Activated CD4-positive, alpha-beta T cell treated with anti-CD3 and anti-CD28 coated beads for 24 hours (primary cell): Measurements from ENCODE around the gene SLC35A1.

Source experiments
- DNase-seq, 2 donors: peaks; one replicate each; pipeline ENCODE4 v3.0.0-alpha.2; 2020; ENCODE audit warnings: low read depth in 2 of 2

Gene SLC35A1

DNA sequence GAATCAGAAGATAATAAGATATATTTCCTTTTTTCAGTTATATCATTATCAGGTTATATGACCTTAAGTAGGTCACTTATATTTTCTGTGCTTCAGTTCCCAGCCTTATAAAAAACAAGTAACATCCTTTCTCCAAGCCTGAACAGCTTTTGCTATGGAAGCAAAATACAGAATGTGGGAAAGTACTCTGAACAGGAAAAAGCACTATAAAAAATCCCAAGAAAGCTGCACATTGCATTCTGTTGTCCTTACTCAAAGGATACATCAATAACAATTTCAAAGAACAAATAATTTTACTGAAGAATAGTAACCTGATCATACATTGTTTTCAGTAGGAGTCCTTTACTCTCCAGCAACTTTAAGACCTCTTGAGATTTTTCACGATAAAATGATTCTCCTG is 56.4 kb downstream of the SLC35A1 start:
- no peak for DNase-seq

DNA sequence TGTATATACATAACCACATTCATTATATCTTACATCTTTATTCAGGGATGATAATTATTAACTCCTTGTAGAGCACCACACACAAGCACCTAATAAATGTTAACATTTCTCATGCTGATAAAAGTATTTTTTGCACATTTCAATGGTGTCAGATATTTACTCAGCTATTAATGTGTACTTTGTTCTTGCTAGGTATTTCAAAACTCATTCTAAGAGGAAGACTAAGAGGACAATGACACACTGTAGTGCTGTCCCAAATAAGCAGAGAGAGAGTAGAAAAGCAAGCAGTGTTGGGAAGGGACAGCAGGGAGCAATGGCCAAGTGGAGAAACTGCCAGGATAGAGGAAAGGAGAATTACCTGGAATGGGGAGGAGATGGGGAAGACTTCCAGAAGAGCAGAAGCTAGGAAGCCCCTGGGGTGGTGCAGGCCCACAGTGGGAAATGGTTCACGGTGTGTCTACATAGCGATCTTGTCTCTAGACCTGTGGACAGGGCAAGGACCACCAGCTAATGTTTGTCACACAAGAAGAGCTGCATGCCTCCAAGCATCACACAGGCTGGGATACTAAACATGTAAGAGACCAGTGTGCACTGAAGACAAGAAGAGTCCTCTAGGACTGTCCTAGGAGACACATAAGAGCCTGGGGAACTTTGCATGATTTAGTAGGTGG is 61.7 kb downstream of the SLC35A1 start:
- DNase-seq = no peak

DNA sequence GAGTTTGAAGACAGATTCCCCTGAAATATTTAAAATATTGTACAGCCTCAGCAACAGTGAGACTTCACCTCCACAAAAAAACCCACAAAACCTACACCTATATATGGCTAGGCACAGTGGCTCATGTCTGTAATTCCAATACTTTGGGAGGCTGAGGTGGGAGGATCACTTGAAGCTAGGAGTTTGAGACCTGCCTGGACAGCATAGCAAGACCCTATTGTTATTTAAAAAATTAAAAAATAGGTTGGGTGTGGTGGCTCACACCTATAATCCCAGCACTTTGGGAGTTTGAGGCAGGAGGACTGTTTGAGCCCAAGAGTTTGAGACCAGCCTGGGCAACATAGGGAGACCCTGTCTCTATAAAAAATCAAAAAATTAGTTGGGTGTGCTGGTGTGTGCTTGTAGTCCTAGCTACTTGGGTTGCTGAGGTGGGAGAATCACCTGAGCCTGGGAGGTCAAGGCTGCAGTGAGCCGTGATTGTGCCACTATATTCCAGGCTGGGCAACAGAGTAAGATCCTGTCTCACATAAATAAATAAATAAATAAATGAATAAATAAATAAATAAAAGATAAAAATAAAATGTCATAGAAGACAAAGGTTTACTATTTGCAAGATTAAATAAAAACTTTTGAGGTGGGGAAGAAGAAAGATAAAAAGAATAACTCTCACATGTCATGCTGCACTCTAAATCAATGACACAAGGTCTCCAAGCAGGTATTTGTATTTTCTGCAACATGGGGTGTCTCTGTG is 65.9 kb downstream of the SLC35A1 start:
- DNase-seq = no peak

DNA sequence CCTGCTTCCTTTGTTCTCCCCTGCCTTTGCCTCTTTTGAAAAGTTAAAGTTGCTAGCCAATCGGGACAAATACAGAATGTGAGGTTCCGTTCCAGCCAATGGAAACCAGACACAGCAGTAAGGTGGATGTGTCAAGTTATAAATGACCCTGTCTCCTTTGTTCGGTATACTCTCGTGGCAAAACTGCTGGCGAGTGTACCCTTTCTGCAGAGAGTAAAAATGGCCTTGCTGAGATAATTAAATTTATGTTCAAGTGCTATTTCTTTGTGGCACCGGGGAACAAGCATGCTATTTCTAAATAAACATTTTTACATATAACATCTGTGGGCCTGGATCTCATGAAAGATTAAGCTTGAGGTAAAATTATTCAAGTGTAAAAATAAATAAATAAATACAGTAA is 66.8 kb downstream of the SLC35A1 start:
- no peak for DNase-seq

DNA sequence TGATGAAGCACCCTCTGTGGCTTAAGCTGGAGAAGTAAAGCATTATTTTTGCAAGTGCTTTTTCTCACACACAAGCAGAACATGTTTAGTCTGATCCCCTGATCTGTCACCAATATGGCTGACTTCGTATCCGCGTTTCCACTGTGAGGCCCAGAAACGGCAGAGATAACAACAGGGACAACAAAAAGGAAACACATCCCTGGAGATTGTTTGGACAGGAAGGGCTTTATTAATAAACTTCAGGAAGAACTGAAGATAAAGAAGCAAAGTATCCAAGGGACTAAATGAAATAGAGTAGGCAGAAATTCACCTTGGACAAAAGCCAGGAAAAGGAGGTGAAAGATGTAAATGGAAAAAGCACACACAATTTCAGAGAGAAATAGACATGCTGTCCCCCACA is 67.8 kb downstream of the SLC35A1 start:
- DNase-seq = no peak

DNA sequence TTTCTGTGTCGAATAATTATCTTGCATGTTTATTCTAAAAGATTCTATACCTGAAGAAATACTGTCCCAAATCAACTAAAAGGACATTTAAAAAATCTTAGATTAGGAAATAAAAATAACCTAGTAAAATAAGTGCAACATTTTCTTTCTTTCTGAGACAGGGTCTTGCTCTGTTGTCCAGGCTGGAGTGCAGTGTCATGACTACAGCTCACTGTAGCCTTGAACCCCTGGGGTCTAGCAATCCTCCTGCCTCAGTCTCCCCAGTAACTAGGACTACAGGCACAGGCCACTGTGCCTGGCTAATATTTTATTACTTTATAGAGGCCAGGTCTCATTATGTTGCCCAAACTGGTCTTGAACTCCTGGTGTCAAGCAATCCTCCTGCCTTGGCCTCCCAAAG is 68.3 kb downstream of the SLC35A1 start:
- DNase-seq = no peak

DNA sequence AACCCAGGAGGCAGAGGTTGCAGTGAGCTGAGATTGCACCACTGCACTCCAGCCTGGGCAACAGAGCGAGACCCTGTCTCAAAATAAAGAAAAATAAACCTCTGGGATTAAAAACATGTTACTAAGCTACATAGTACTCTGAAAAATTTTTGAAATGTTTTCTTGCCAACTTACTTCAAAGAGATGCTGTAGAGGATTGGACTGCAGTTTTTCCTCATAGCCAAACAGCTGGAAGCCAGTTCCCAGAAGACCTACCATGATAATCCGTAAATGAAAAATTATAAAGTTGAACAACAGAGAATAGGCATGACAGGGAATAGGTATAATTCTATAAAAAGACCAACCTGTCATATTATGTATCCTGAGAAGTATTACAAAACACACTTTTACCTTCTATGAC is 69.0 kb downstream of the SLC35A1 start:
- no peak for DNase-seq

DNA sequence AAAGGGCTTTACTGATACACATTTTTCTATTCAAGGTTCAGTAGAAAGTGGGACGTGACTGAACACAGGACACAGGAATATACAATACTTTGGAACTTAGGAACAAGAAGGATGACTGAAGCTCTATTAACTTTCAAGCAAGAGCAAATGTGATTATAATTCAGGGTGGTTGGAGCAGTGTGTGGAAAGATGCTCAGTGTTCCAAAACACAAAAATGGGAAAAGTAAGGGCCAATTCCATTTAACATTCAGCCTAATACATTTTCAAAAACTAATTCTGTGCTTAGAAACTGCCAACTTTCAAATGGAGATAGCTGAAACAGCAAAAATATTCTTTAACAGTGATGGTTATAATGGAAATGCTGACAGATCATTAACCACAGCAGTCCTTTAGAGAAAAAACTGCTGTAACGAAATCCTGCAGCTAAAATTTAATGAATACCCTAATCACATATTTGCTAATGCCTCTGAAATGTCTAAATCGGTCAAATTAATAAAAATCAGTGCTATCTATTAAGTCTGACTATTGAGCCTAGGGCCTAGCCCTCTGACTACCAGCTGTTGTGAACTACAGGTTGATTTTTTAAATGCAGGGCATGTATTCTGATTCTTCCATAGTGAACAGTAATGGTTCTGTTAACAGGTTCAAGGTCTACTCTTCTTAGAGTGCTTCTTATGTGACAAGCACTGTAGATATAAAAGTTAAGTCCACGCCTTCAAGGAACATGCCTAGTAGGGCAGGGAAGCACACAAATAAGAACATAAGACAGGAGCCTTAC is 71.1 kb downstream of the SLC35A1 start:
- no peak for DNase-seq

DNA sequence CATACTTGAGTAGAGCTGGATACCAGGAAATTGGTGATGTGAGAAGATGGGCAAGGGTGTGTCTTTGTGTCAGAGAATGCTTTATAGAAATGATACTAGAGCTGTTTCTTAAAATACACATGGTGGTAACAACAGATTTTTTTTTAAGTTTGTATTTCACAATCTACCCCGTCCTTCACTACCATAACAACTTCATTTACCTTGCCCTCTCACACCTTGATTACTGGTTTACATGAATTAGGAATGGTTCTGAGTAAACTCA is 71.6 kb downstream of the SLC35A1 start:
- no peak for DNase-seq

DNA sequence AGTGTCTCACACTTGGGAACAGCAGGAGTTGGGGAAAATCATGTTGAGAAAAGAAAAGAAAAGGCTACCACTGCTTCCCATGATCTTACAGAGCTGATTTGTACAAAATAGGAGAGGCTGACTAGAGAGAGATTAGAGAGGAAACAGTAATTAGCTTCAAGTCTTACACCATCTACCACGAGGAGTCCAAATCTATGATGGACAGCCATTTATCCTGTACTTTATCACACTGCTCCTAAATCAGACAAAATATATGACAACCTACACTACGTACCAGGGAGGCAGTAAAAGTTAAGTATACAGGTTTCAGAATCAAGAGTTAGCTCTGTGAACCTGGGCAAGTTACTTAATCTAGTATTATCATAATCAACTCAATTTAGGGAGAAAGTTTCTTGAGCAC is 79.0 kb downstream of the SLC35A1 start:
- DNase-seq = no peak

DNA sequence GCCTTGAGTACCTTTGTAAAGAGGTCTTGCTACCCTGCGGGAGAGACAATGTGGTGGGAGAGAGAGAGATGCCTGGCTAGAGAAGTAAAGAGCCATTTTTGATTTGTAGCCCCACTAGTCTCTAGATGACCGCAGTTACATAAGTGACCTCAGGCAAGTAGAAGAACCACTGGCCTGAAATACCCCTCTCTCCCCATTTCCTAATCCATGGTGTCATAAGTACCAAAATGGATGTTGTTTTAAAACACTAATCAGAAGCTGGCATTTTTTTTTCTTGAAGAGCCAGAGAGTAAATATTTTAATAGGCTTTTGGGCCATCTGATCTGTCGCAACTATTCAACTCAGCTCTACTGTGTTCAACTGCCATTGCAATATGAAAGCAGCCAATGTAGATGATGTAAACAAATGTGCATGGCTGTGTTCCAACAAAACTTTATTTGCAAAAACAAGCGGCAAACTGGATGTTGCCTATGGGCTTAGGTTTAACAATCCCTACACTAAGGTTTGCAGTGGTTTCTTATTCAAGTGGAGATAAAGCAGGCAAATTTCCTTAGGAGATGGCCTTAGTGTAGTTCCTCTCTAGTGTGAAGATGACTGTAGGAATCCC is 80.5 kb downstream of the SLC35A1 start:
- no peak for DNase-seq

DNA sequence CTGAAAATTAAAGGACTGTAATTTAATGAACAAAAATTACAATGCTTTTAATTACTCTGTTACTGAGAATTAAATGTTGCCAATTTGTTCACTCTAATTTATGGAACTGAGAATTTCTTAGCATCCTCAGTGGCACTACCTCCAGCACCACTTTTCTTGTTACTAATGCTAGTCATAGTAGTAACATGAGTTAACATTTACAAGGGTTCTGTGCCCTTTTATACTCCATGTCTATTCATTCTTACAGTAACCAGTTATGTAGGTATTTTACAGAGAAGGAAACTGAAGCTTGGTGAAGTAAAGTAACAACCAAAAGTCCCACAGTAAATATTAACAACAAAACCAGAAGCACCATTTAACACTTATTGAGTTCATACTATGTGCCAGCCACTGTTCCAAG is 82.7 kb downstream of the SLC35A1 start:
- no peak for DNase-seq

DNA sequence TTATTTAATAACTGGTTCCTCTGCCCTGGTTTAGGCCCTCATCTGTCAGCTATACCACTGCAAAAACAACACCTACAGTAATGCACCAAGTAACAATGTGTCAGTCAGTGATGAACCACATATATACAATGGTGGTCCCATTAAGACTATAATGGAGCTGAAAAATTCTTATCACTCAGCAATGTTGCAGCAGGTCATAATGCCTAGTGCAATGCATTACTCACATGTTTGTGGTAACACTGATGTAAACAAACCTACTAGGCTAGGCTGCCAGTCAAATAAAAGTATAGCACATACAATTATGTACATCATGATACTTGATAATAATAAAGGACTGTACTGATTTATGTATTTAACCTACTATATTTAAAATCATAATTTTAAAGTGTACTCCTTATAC is 85.7 kb downstream of the SLC35A1 start:
- no peak for DNase-seq

DNA sequence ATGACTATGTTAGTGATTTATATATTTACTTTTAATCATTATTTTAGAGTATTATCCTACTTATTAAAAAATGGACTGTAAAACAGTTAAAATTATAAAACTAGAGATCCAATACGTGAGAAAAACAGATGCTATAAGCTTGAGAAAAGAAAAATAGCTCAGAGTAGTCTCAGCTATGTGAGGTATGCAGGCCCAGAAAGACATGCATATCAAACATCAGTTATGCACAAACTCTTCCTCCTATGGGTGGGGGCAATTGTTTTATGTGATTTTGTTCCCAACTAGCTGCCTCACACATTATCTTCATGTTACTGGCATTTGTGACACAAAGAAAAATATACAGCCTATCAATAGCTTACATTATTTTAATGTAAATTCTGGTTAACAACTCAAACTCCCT is 88.2 kb downstream of the SLC35A1 start:
- no peak for DNase-seq
